Fibroblast of lung (primary cell): Measurements from ENCODE around the gene NDST1. TPM values are rescaled to one million over a fixed set of nuclear protein-coding genes. Genes with fewer than 3 reads are reported as not detected.

Experiments
- DNase-seq, 2 donors: peaks; one replicate each; pipeline versions ENCODE4 v3.0.0 to v3.0.0-alpha.2; 2010; ENCODE audit warnings: low read depth in 2 of 2
- H2AFZ ChIP-seq: 2 replicates; pipeline ENCODE4 v1.5.1; 2012; ENCODE audit warnings: low read length, control low read depth, inconsistent platforms
- H3K27ac ChIP-seq: 2 replicates; pipeline ENCODE4 v1.5.1; 2011; ENCODE audit warnings: low read length, control low read depth; ENCODE audit not compliant: insufficient read depth
- H3K27me3 ChIP-seq: 2 replicates; pipeline ENCODE4 v1.5.1; 2011; ENCODE audit warnings: mild to moderate bottlenecking, low read length; ENCODE audit not compliant: control insufficient read depth, insufficient read depth
- H3K36me3 ChIP-seq: 2 replicates; pipeline ENCODE4 v1.5.1; 2011; ENCODE audit warnings: low read length; ENCODE audit not compliant: control insufficient read depth, insufficient read depth
- H3K4me1 ChIP-seq: 2 replicates; pipeline ENCODE4 v1.5.1; 2011; ENCODE audit warnings: low read length; ENCODE audit not compliant: control insufficient read depth, insufficient read depth; ENCODE audit errors: extremely low read depth
- H3K4me2 ChIP-seq: 2 replicates; pipeline ENCODE4 v1.5.1; 2011; ENCODE audit warnings: low read length, control low read depth; ENCODE audit not compliant: insufficient read depth; ENCODE audit errors: extremely low read depth
- H3K4me3 ChIP-seq, 4 experiments: fragments of 200-600 bp in 1 of 4; sonication (generic) in 1 of 4; replicated peaks in 1 of 4; 2 replicates each; pipeline ENCODE4 v1.5.1; 2011 to 2016; ENCODE audit warnings: low read length in 4 of 4, low read depth in 3 of 4, mild to moderate bottlenecking in 3 of 4, control low read depth in 2 of 4, inconsistent platforms in 1 of 4, mixed read lengths in 1 of 4; ENCODE audit not compliant: insufficient read depth in 1 of 4; ENCODE audit errors: control extremely low read depth in 1 of 4
- H3K79me2 ChIP-seq: 2 replicates; pipeline ENCODE4 v1.5.1; 2012; ENCODE audit warnings: mild to moderate bottlenecking, low read length, inconsistent platforms; ENCODE audit not compliant: control insufficient read depth, insufficient read depth
- H3K9ac ChIP-seq: 2 replicates; pipeline ENCODE4 v1.5.1; 2011; ENCODE audit warnings: mild to moderate bottlenecking, low read length, control low read depth; ENCODE audit not compliant: insufficient read depth
- H3K9me3 ChIP-seq: 2 replicates; pipeline ENCODE4 v1.5.1; 2012; ENCODE audit warnings: low read depth, low read length; ENCODE audit not compliant: control insufficient read depth, insufficient read depth
- H4K20me1 ChIP-seq: 2 replicates; pipeline ENCODE4 v1.5.1; 2011; ENCODE audit warnings: low read length; ENCODE audit not compliant: control insufficient read depth, insufficient read depth; ENCODE audit errors: extremely low read depth
- CTCF ChIP-seq, 2 donors: IDR thresholded peaks in 1 of 2; conservative IDR thresholded peaks in 1 of 2; 1 replicate in 1 of 2; 2 replicates in 1 of 2; pipeline ENCODE4 v1.5.1; 2011 to 2012; ENCODE audit warnings: low read length in 2 of 2, control low read depth in 1 of 2, inconsistent platforms in 1 of 2, low read depth in 1 of 2, mild to moderate bottlenecking in 1 of 2
- EZH2 ChIP-seq: IDR thresholded peaks from 2 replicates; pipeline ENCODE4 v1.5.1; 2012; ENCODE audit warnings: low read length, control low read depth, mild to moderate bottlenecking; ENCODE audit errors: missing control alignments
- polyA plus RNA-seq, 2 donors: library from polyadenylated mRNA; depleted of rRNA in 1 of 2; stranded (reverse) in 1 of 2; unstranded in 1 of 2; fragments of >200 nt; gene quantifications; 2 replicates each; pipeline ENCODE4 v1.2.1, GENCODE V29; 2011 to 2012; ENCODE audit warnings: missing spikeins in 1 of 2
- total RNA-seq: library from RNA; depleted of rRNA; stranded (reverse); fragments of >200 nt; gene quantifications from 2 replicates; pipeline ENCODE4 v1.2.1, GENCODE V29; 2014

The NDST1 gene
- total and polyA plus RNA-seq, 2 donors (not counting 1 experiment from before 2014, with no cell fraction given): 38.5 to 94.8 TPM

- H4K20me1 ChIP-seq: no peaks in the 10 kb centered on the region
- peaks cover 23% of the 10 kb centered on the region for H3K4me1 ChIP-seq
- TF ChIP-seq EZH2: no peak
- no peak for TF ChIP-seq CTCF (conservative IDR thresholded peaks at IDR 0.05 in 1 of 2, IDR thresholded peaks at IDR 0.05 in 1 of 2; ENCODE audit: low read depth in 1 of 2, low read length in 2 of 2)
- peaks cover 82% of the 10 kb centered on the region for H3K79me2 ChIP-seq
- no peak overlapping the region for H3K4me3 ChIP-seq
- DNase-seq: no peak
- H3K9me3 ChIP-seq: no peaks in the 10 kb centered on the region
- H3K36me3 ChIP-seq: peaks cover 14% of the 10 kb centered on the region
- no peak overlapping the region for H2AFZ ChIP-seq
- H3K27me3 ChIP-seq: no peaks in the 10 kb centered on the region
- no peak overlapping the region for H3K9ac ChIP-seq
- no peak overlapping the region for H3K27ac ChIP-seq
- H3K4me2 ChIP-seq: no peak overlapping the region
These were observed 13.5 kb downstream of the NDST1 start for GRCh38 chr5:150521522-150521817.

- no peak for DNase-seq
- H3K4me2 ChIP-seq: no peak overlapping the region
- no peaks in the 10 kb centered on the region for H4K20me1 ChIP-seq
- no peaks in the 10 kb centered on the region for H3K9me3 ChIP-seq
- peaks cover 14% of the 10 kb centered on the region for H3K36me3 ChIP-seq
- peaks cover 20% of the 10 kb centered on the region for H3K4me1 ChIP-seq
- H3K27me3 ChIP-seq: no peaks in the 10 kb centered on the region
- H3K4me3 ChIP-seq: no peak overlapping the region
- no peak for TF ChIP-seq CTCF (conservative IDR thresholded peaks at IDR 0.05 in 1 of 2, IDR thresholded peaks at IDR 0.05 in 1 of 2; ENCODE audit: low read depth in 1 of 2, low read length in 2 of 2)
- no peak for TF ChIP-seq EZH2
- no peak overlapping the region for H2AFZ ChIP-seq
- H3K27ac ChIP-seq: no peak overlapping the region
- peaks cover 84% of the 10 kb centered on the region for H3K79me2 ChIP-seq
- H3K9ac ChIP-seq: no peak overlapping the region
These were observed 14.1 kb downstream of the NDST1 start for GRCh38 chr5:150521939-150522503.

GRCh38 chr5:150522504-150523414, 14.8 kb downstream of the NDST1 start:
- Histone ChIP-seq H3K79me2 (peaks cover 90% of the 10 kb centered on the region), H3K36me3 (peaks cover 18% of the 10 kb centered on the region), H3K4me1 (peaks cover 17% of the 10 kb centered on the region), H3K4me3 (no peak overlapping the region), H2AFZ (no peak overlapping the region), H3K4me2 (no peak overlapping the region), H4K20me1 (no peaks in the 10 kb centered on the region), H3K9ac (no peak overlapping the region), H3K27ac (no peak overlapping the region), H3K27me3 (no peaks in the 10 kb centered on the region), H3K9me3 (no peaks in the 10 kb centered on the region)
- DNase-seq: no peak
- TF ChIP-seq CTCF (conservative IDR thresholded peaks at IDR 0.05 in 1 of 2, IDR thresholded peaks at IDR 0.05 in 1 of 2; ENCODE audit: low read depth in 1 of 2, low read length in 2 of 2) (no peak), EZH2 (no peak)
